Measurements from ENCODE around the gene STT3B. TPM values are rescaled to one million over a fixed set of nuclear protein-coding genes. Genes with fewer than 3 reads are reported as not detected.

STT3B gene
- total RNA-seq = 10 to 100 TPM; 62.4 to 99.3 (median 69.0) TPM

DNA sequence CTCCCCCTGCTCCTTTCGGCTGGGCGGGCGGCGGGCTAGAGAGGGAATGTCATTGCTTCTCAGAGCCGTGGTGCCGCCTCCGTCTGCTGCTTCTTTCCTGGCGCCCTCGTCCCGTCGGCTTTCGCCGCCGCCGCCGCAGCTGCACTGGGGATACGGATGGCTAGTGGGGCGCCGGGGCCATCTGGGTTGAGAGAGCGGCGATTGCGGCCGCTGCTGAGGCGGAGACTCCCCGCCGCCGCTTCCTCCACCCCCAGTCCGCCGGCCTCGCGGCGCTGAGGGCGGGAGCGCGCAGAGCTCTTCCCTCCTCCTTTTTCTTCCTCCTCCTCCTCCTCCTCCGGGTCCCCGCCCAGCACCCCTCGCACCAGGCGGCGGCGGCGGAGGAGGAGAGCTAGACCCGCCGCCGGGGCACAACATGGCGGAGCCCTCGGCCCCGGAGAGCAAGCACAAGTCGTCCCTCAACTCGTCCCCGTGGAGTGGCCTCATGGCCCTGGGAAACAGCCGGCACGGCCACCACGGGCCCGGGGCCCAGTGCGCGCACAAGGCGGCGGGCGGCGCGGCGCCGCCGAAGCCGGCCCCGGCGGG lies at the start of gene STT3B:
TSS of gene STT3B (plus strand) at position 339 of the 582 bp plus-strand sequence. CDS start at position 413, 74 bp downstream.
- Histone ChIP-seq H3K36me3 (no peaks in the 10 kb centered on the region), H3K9me3 (no peaks in the 10 kb centered on the region), H3K4me3 (peak within 1 kb of the TSS; percentile 84 to 98 (median 95)), H3K27ac (peak within 1 kb of the TSS; percentile 92 to 99 (median 98)), H3K4me1 (peaks cover 42 to 44% of the 10 kb centered on the region in 2 donors), H3K27me3 (no peaks in the 10 kb centered on the region)
- peak; percentile 70 to 77 for ATAC-seq
- in situ Hi-C loops (cut with MboI; ENCODE audit: low sequenced_read_pairs in 4 of 4) = loop anchor here in 1 of 4 donors (25.0 kb wide), 1 partner anchor 580 kb away; the partner anchor contains the start of gene GPD1L
- peak; percentile 66 to 73 for DNase-seq
- intact Hi-C loops (cut with DNase I; ENCODE audit: low total_unique reads) = loop anchor here (1.0 to 5.0 kb wide), 5 partner anchors 12 to 1040 kb away; partner anchors contain the start of genes DYNC1LI1 and GPD1L
- TF ChIP-seq, protein P1, sequence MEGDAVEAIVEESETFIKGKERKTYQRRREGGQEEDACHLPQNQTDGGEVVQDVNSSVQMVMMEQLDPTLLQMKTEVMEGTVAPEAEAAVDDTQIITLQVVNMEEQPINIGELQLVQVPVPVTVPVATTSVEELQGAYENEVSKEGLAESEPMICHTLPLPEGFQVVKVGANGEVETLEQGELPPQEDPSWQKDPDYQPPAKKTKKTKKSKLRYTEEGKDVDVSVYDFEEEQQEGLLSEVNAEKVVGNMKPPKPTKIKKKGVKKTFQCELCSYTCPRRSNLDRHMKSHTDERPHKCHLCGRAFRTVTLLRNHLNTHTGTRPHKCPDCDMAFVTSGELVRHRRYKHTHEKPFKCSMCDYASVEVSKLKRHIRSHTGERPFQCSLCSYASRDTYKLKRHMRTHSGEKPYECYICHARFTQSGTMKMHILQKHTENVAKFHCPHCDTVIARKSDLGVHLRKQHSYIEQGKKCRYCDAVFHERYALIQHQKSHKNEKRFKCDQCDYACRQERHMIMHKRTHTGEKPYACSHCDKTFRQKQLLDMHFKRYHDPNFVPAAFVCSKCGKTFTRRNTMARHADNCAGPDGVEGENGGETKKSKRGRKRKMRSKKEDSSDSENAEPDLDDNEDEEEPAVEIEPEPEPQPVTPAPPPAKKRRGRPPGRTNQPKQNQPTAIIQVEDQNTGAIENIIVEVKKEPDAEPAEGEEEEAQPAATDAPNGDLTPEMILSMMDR (IDR thresholded peaks at IDR 0.05 in 4 of 5, conservative IDR thresholded peaks at IDR 0.05 in 1 of 5) = peak in 1 of 5 experiments; percentile 7
- TF ChIP-seq POLR2A (IDR thresholded peaks at IDR 0.05) = peak; percentile 92 to 98

DNA sequence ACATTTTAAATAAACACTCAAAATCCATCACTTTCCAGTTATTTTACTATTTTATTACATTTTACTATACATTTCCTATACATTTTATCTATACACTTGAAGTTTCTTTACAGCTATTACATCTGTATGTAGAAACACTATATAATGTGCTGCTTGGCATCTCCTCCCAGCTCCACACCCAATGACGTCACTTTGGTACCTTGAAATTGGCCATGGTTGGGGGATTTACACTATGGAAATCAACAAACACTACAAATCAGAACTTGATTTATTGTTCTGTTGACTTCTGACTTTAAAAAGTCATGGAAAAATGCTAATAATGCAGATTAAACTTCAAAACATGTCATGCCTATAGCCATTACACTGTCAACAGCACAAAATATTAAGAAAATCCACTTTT lies 48.9 kb upstream of the STT3B start:
- TF ChIP-seq, protein P1 (IDR thresholded peaks at IDR 0.05 in 4 of 5, conservative IDR thresholded peaks at IDR 0.05 in 1 of 5) = no peak
- no peak for TF ChIP-seq POLR2A (IDR thresholded peaks at IDR 0.05)
- Histone ChIP-seq H3K36me3 (no peaks in the 10 kb centered on the region), H3K4me1 (no peaks in the 10 kb centered on the region), H3K9me3 (no peaks in the 10 kb centered on the region), H3K27ac (no peak overlapping the region), H3K27me3 (no peaks in the 10 kb centered on the region), H3K4me3 (no peak overlapping the region)
- intact Hi-C loops (cut with DNase I; ENCODE audit: low total_unique reads) (no loop called here), in situ Hi-C loops (cut with MboI; ENCODE audit: low sequenced_read_pairs in 4 of 4) (no loop called here)
- DNase-seq = no peak
- no peak for ATAC-seq

DNA sequence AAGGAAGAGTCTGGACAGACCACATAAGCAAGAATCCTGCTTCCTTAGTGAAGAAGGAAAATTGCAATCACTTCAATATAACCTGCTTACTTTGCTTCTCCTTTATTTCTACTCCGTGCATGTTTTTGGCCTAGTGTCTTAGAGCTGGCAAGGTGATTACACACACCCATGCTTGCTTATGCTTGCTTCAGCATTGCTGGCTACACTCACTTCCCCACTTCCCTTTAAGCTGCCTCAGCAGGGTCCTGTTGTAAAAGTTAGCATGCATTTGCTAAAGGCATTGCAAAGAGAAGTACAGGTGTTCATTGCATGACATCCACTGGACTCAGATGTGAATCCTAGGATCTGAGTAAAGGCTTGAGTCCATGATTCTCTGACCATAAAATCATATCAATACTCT lies 47.5 kb upstream of the STT3B start:
- DNase-seq (no peak), ATAC-seq (no peak)
- in situ Hi-C loops (cut with MboI; ENCODE audit: low sequenced_read_pairs in 4 of 4) = no loop called here
- Histone ChIP-seq H3K4me1 (no peaks in the 10 kb centered on the region), H3K36me3 (no peaks in the 10 kb centered on the region), H3K27me3 (no peaks in the 10 kb centered on the region), H3K9me3 (no peaks in the 10 kb centered on the region), H3K27ac (no peak overlapping the region), H3K4me3 (no peak overlapping the region)
- intact Hi-C loops (cut with DNase I; ENCODE audit: low total_unique reads) = no loop called here
- TF ChIP-seq, protein P1 (IDR thresholded peaks at IDR 0.05 in 4 of 5, conservative IDR thresholded peaks at IDR 0.05 in 1 of 5) = no peak
- TF ChIP-seq POLR2A (IDR thresholded peaks at IDR 0.05) = no peak

DNA sequence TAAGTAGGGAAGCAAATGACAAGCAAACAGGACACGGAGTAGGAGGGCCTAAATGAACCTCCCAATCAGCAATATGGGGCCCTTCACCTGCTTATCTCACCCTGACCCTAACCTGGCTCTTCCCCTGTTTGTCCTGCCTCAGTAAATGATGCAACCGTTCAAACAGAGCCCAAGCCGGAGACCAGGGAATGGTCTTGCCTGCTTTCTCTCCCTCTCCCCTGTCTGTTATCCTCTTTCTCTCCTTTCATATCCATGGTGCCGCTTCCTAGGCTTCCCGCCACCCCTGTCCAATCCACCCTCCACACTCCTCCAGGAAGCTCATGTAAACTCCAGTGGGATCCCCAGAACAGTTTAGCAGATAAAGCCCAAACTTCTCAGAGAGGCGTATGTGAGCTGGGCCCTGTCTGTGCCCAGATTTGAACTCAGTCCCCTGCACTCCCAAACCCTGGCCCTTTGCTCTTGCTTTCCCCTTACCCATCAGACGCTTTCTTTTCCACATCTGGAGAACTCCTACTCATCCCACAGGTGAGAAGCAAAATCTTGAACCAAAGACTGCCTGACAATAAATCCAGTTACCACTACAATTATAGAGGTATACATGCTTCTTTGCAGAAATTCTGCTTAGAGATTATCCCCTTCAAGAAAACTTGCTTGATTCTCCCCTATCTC lies 45.7 kb upstream of the STT3B start:
- no peak for ATAC-seq
- H3K4me3 ChIP-seq = no peak overlapping the region
- no peak for DNase-seq
- H3K9me3 ChIP-seq = no peaks in the 10 kb centered on the region
- H3K4me1 ChIP-seq = no peaks in the 10 kb centered on the region
- no peaks in the 10 kb centered on the region for H3K27me3 ChIP-seq
- H3K27ac ChIP-seq = no peak overlapping the region
- in situ Hi-C loops (cut with MboI; ENCODE audit: low sequenced_read_pairs in 4 of 4) = no loop called here
- intact Hi-C loops (cut with DNase I; ENCODE audit: low total_unique reads) = no loop called here
- no peaks in the 10 kb centered on the region for H3K36me3 ChIP-seq
- no peak for TF ChIP-seq POLR2A (IDR thresholded peaks at IDR 0.05)
- TF ChIP-seq, protein P1 (IDR thresholded peaks at IDR 0.05 in 4 of 5, conservative IDR thresholded peaks at IDR 0.05 in 1 of 5) = no peak
